Measurements from ENCODE around the gene GOLGA8A.
"Not testable (repeated sequence)": the region's sequence is repeated elsewhere in the genome, so short reads cannot be mapped to it uniquely, and the experiment has no call there.

Gene GOLGA8A

GRCh38 chr15:34437687-34438086, at the start of gene GOLGA8A:
TSS of gene GOLGA8A (minus strand) at chr15:34437808. CDS start at chr15:34389691, 48,117 bp downstream.
- peak; percentile 86 for DNase-seq

GRCh38 chr15:34483644-34484043, 46.0 kb upstream of the GOLGA8A start:
- DNase-seq: no peak

GRCh38 chr15:34481370-34481769, 43.8 kb upstream of the GOLGA8A start:
- no peak for DNase-seq

- no peak for DNase-seq
These were observed 36.2 kb upstream of the GOLGA8A start for GRCh38 chr15:34473840-34474239.

DNA sequence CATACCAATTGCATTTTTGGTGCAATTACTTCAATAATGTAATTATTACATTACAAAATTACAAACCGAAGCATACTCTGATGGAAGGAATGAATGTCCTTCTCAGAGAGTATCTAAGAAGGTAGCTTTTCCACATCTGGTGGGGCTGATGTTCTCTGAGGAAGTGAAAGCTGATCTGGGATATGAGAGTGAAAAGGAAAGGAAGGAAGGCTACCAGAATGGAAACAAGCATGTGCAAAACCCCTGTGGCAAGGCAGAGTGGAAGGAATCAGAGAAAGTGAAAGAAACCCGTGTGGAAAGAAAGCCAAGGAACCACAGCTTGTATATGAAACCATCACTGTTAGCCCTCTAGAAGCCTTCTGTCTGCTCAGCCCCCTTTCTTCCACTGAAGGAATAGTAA, 35.3 kb upstream of the GOLGA8A start:
- DNase-seq: no peak

GRCh38 chr15:34470892-34471291, 33.3 kb upstream of the GOLGA8A start:
- DNase-seq: no peak

DNA sequence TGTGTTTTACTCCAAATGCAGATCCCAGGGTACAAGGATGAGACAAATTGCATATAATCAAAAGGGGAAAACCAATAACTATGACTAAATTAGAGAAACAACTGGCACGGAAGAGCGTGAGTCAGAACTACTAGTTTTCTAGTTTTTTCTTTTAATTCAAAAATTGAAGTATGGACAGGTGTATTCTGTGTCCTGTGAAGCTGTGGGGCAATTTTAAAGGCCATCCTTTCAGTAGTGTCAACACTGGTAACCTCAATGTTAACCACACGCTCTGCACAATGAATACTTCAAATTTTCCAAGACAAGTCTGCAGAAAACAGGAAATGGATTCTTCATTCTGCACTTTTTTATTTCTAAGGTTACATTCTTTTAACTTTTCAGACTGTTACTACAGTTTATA, 32.5 kb upstream of the GOLGA8A start:
- DNase-seq: no peak

GRCh38 chr15:34461730-34462129, 24.1 kb upstream of the GOLGA8A start:
- no peak for DNase-seq

GRCh38 chr15:34460451-34460850, 22.8 kb upstream of the GOLGA8A start:
- DNase-seq: no peak

- DNase-seq: no peak
These were observed 19.1 kb upstream of the GOLGA8A start for GRCh38 chr15:34456658-34457057.

GRCh38 chr15:34442891-34443290, 5.3 kb upstream of the GOLGA8A start:
- DNase-seq: no peak

DNA sequence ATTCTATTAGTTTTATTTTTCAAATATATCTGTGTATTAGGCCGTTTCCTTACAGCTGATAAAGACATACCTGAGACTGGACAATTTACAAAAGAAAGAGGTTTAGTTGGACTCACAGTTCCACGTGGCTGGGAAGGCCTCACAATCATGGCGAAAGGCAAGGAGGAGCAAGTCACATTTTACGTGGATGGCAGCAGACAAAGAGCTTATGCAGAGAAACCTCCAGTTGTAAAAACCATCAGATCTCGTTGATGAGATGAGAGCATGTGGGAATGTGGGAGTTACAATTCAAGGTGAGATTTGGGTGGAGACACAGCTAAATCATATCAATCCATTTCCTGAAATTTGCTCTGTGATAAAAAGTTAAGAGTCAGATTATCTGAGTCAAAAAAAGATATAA, 2.3 kb upstream of the GOLGA8A start:
- DNase-seq: no peak

DNA sequence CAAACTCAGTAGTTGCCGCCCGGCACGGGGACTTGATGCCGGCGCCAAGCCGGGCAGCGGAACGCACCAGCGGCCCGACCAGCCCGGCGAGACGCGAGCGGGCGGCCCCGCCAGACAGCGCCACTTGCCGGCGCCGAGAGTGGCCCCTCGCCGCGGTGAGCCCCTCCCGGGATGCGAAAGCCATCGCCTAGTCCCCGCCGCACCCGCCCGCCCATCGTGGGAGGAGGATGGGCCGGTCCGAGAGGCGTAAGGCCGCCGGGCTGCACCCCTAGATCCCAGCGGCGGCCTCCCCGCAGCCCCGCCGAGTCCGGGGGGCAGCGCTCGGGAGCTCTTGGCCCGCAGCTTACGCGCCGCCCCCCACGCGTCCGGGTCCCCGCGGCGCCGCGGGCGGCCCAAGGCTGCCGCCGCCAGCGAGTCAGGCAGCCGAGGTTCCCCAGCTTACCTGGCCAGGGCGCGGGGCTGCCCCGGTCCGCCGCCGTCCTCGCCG, 609 bp downstream of the GOLGA8A start:
- peak; percentile 31 for DNase-seq

DNA sequence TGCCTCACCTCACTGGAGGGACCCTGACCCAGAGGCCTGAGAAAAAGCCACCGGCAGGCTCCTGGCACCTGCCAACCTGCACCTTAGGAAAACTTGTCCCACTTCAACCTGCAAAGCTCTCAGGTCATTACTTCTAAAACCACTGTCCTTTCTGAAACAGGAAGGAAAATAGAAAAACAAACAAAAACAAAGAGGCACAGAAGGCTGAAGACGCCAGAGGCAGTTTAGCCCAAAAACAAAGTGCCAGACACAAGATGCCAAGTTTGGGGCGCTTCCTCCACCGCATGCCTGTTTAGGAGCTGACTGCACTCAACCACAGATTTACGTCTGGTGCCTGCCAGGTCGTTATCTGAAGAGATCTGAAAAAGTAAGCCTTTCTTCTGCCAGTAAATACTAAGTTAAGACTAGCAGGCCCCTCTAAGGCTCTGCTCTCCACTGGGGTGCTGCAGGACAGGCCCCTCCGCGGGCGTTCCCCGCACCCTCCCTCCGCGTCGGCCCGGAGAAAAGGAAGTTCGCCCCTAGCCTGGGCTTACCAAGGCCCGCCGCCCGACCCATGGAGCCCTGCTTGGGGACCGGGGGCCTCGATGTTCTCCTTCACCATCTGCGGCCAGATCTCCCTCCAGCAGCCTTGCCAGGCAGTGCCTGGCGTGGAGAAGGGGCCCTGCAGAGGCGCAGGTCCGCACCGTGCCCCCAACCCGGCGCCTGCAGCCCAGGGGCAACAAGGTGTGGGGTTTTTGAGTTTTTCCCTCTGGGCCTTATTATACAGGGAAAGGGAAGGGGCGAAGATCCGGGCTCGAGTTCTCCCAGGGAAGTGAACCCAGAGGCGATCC, 1.3 kb downstream of the GOLGA8A start:
- DNase-seq: peak; percentile 24

- DNase-seq: no peak
These were observed 1.9 kb downstream of the GOLGA8A start for GRCh38 chr15:34435658-34436057.

DNA sequence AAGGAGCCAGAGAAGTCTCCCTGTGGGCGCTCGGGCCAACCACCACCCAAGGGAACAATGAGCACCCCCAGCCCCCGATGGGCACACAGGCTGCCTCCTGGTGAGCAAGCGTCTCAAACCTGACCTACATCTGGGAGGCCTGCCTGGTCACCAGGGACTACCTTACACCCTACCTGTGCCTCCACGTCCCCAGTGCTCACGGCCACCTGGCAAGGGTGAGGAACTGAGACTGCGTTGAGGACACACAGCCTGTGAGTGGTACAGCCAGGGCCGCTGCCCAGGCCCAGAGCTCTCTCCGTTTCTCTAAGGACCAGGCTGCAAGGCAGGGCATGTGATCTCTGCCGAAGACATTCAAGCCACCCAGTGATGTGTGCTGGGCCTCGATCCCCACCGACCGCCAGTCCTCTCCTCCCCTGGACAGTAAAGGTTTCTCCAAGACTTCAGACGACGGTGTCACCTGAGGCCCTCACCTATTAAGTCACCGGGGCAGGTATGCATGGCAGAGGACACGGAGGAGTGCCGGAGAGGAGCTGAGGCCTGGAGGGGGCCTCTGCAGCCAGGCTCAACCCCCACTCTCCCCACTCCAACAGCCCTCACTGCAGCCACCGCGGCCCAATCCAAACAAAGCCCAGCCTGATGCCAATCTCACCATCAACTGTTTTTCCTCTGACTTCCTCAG, 2.8 kb downstream of the GOLGA8A start:
- DNase-seq: no peak

- DNase-seq: not testable (repeated sequence)
These were observed 3.5 kb downstream of the GOLGA8A start for GRCh38 chr15:34433956-34434626.

GRCh38 chr15:34430642-34431041, 7.0 kb downstream of the GOLGA8A start:
- not testable (repeated sequence) for DNase-seq

GRCh38 chr15:34423425-34424090, 14.1 kb downstream of the GOLGA8A start:
- DNase-seq: not testable (repeated sequence)

DNA sequence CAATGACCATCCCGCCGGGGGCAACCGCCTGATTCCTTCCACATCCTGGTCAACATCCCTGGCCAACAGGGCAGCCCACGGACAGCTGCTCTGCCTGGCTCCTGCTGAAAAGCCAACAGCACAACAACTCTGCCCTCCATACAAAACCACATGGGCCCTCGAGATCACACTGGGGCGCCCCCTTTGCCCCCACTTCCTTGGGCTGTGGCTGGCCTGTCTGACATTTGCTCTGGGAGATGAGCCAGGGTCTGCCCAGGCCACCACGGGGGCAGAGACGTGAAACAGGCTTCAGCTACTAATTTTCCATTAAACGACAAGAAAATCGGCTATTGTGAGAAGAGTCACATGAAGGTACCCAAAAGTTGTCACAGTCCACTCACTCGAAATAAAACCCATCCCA, 16.7 kb downstream of the GOLGA8A start:
- DNase-seq: not testable (repeated sequence)

- DNase-seq: not testable (repeated sequence)
These were observed 19.2 kb downstream of the GOLGA8A start for GRCh38 chr15:34418435-34418834.

DNA sequence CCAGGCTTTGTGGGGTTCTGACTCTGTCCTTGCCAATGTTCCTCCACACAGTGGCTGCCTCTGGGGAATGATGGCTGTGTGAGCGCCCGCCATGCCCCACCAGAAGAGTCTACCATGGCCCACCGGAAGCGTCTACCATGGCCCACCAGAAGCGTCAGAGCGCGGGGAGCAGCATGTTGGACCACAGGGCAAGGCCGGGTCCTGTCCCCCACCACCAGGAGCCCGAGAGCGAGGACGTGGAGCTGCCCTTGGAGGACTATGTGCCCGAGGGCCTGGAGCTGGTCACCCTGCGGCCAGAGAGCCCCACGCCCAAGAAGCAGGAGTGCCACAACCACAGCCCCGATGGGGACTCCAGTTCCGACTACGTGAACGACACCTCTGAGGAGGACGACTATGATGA, 28.1 kb downstream of the GOLGA8A start:
- not testable (repeated sequence) for DNase-seq

DNA sequence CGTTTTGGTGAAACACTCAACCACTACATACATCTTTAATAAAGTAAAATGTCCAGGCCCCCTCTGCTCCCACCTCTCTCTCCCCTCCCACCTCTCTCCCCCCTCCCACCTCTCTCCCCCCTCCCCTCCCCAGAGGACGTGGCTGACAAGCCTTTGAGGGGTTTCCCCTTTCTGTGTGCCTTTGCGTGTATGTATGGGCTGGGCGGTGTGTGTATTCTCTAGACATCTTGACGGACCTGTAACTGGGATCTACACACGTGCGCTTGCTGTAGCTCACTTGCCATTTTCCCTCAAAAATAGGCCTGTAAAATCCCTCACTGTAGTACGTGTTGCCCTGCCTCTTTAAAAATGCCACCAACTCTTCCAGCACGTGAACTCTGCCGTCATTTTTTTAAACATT, 28.6 kb downstream of the GOLGA8A start:
- DNase-seq: not testable (repeated sequence)

Data from CD4-positive, alpha-beta T cell treated with Interleukin-4 for 4 hours (primary cell).